Stomach smooth muscle (tissue), 2 donors: Measurements from ENCODE around the gene MFSD6L.

Source experiments
- H3K27ac ChIP-seq: one replicate; pipeline ENCODE4 v1.7.0; 2013; ENCODE audit warnings: mild to moderate bottlenecking, low read length, inconsistent platforms
- H3K27me3 ChIP-seq, 2 donors: one replicate each; pipeline ENCODE4 v1.7.0; 2013; ENCODE audit warnings: low read length in 2 of 2; ENCODE audit not compliant: insufficient read depth in 2 of 2, control insufficient read depth in 1 of 2
- H3K36me3 ChIP-seq, 2 donors: one replicate each; pipeline ENCODE4 v1.7.0; 2013; ENCODE audit warnings: low read length in 2 of 2; ENCODE audit not compliant: control insufficient read depth in 2 of 2, insufficient read depth in 2 of 2
- H3K4me1 ChIP-seq: one replicate; pipeline ENCODE4 v1.7.0; 2013; ENCODE audit warnings: low read length; ENCODE audit not compliant: control insufficient read depth, insufficient read depth
- H3K4me3 ChIP-seq, 2 donors: one replicate each; pipeline ENCODE4 v1.7.0; 2013; ENCODE audit warnings: low read length in 2 of 2
- H3K9ac ChIP-seq, 2 donors: one replicate each; pipeline ENCODE4 v1.7.0; 2013; ENCODE audit warnings: low read length in 2 of 2, mild to moderate bottlenecking in 1 of 2
- H3K9me3 ChIP-seq, 2 donors: one replicate each; pipeline ENCODE4 v1.7.0; 2013; ENCODE audit warnings: low read length in 2 of 2; ENCODE audit not compliant: control insufficient read depth in 2 of 2
- donor health status: healthy.
- donor health status: Pancreatic carcinoma.

MFSD6L gene

GRCh38 chr17:8801135-8801840, 2.1 kb upstream of the MFSD6L start:
- no peaks in the 10 kb centered on the region for H3K4me1 ChIP-seq
- no peak overlapping the region for H3K4me3 ChIP-seq
- H3K9me3 ChIP-seq: no peaks in the 10 kb centered on the region
- H3K27ac ChIP-seq: no peak overlapping the region
- peaks cover 10 to 27% of the 10 kb centered on the region in 2 donors for H3K27me3 ChIP-seq
- H3K9ac ChIP-seq: no peak overlapping the region
- no peaks in the 10 kb centered on the region for H3K36me3 ChIP-seq

- Histone ChIP-seq H3K9me3 (no peaks in the 10 kb centered on the region), H3K27me3 (peaks cover 10 to 27% of the 10 kb centered on the region in 2 donors), H3K27ac (no peak overlapping the region), H3K4me1 (no peaks in the 10 kb centered on the region), H3K9ac (no peak overlapping the region), H3K4me3 (no peak overlapping the region), H3K36me3 (no peaks in the 10 kb centered on the region)
These were observed 1.5 kb upstream of the MFSD6L start for GRCh38 chr17:8800656-8801055.

DNA sequence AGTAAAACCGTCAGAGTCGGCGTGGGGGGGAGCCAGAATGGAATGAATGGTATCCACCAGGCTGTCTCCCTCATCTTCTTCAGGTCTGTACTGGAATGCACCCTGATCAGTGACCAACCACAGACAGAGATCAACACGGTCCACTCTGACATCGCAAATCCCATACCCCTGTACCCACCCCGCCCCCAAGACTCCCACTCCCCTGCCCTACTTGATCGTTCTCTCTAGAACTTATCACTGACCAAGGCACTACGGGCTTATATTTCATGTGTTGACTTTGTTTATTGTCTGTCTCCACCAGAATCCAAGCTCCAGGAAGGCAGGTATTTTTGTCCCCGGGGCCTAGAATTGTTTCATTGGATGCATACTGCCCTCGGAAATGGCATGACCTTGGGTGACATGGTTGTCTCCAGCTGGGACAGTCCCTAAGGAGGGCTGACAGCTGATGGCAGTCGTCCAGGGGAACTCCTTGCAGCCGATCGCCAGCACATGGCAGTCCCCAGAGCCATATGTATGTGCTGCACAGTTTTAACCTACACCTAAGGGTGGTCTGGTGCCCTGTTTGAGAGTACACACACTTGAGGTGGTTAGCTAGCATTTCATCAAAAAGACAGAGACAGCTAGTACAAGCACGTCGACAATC, 526 bp upstream of the MFSD6L start:
- Histone ChIP-seq H3K27ac (no peak overlapping the region), H3K4me3 (no peak overlapping the region)

GRCh38 chr17:8798176-8798845, 854 bp downstream of the MFSD6L start:
- no peak overlapping the region for H3K27ac ChIP-seq
- H3K4me1 ChIP-seq: no peaks in the 10 kb centered on the region
- H3K9ac ChIP-seq: no peak overlapping the region
- peaks cover 10 to 22% of the 10 kb centered on the region in 2 donors for H3K27me3 ChIP-seq
- H3K36me3 ChIP-seq: no peaks in the 10 kb centered on the region
- H3K4me3 ChIP-seq: no peak overlapping the region
- H3K9me3 ChIP-seq: no peaks in the 10 kb centered on the region

More for the DNA sequence above, 526 bp upstream of the MFSD6L start:
- Histone ChIP-seq H3K9me3 (no peaks in the 10 kb centered on the region), H3K4me1 (no peaks in the 10 kb centered on the region), H3K27me3 (peaks cover 10 to 27% of the 10 kb centered on the region in 2 donors), H3K36me3 (no peaks in the 10 kb centered on the region), H3K9ac (no peak overlapping the region)

DNA sequence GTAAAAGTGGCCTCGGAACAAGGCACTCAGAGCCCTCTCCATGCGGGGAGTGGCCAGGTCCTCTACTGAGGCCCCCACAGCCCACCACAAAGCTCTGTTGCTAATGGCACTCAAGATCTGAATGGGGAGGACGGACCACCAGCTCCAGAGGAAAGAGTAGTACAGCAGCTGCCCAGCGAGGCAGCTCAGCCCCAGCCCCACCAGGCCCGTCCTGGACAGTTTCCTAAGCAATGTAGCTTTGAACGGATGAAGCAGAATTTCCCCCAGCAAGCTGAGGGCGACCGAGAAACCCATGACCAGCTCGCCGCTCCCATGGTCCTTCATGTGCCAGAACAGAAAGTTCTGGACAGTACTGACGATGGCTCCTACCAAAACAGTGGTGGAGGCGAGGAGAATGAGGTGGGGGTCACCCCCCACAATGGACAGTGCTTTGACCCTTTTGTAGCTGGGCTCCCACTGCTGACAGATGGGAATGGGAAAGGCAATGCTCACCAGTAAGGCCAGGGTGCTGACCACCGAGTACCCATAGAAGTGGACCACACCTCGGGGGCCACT, 1.5 kb downstream of the MFSD6L start:
- Histone ChIP-seq H3K9me3 (no peaks in the 10 kb centered on the region), H3K4me1 (no peaks in the 10 kb centered on the region), H3K27ac (no peak overlapping the region), H3K4me3 (no peak overlapping the region), H3K36me3 (no peaks in the 10 kb centered on the region), H3K9ac (no peak overlapping the region), H3K27me3 (peaks cover 10 to 22% of the 10 kb centered on the region in 2 donors)

DNA sequence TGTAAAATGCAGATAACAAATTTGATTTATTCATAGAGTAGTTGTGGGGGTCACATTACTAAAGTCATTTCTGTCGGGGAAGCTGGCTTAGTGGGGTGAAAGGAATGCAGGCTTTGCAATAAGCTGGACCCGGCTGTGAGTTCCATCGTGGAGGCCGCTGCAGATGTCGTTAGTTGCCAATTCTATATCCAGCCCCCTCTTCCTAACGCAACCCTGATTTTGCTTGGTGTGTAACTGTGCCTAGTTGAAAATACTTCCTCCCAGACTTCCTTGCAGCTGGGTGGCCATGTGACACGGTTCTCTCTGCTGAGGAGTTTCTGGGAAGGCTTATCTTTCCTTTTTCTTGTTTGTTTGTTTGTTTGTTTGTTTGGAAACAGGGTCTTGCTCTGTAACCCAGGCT, 4.5 kb downstream of the MFSD6L start:
- Histone ChIP-seq H3K27me3 (peaks cover 8 to 15% of the 10 kb centered on the region in 2 donors), H3K9me3 (peaks cover 4 to 9% of the 10 kb centered on the region in 2 donors), H3K4me1 (no peaks in the 10 kb centered on the region), H3K4me3 (no peak overlapping the region), H3K27ac (no peak overlapping the region), H3K36me3 (no peaks in the 10 kb centered on the region), H3K9ac (no peak overlapping the region)

DNA sequence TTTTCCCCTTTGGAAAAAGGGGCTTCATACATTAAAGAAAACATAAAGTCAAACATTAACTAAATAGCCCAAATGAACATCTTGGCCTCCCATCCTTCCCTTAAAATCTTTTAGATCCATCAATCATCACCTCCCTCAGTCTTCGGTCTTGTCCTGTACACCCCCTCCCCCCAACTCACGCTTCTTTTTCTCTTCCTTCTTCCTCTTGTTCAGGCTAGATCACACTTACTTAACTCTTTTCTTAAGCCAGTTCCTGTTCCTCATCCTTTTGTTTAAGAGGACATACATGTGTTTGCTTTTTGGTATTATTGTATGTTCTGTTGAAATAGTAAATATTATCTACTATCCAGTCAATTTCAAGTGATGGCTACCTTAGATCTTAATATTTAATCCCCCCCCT, 5.5 kb downstream of the MFSD6L start:
- Histone ChIP-seq H3K9ac (no peak overlapping the region), H3K4me1 (no peaks in the 10 kb centered on the region), H3K27me3 (peaks cover 5 to 7% of the 10 kb centered on the region in 2 donors), H3K27ac (no peak overlapping the region), H3K4me3 (no peak overlapping the region), H3K36me3 (no peaks in the 10 kb centered on the region), H3K9me3 (peaks cover 4 to 9% of the 10 kb centered on the region in 2 donors)

GRCh38 chr17:8792646-8793045, 6.5 kb downstream of the MFSD6L start:
- H3K4me3 ChIP-seq: no peak overlapping the region
- H3K27me3 ChIP-seq: peaks cover 0 to 1% of the 10 kb centered on the region in 2 donors
- H3K9ac ChIP-seq: no peak overlapping the region
- H3K4me1 ChIP-seq: no peaks in the 10 kb centered on the region
- peaks cover 4 to 9% of the 10 kb centered on the region in 2 donors for H3K9me3 ChIP-seq
- no peak overlapping the region for H3K27ac ChIP-seq
- H3K36me3 ChIP-seq: no peaks in the 10 kb centered on the region

DNA sequence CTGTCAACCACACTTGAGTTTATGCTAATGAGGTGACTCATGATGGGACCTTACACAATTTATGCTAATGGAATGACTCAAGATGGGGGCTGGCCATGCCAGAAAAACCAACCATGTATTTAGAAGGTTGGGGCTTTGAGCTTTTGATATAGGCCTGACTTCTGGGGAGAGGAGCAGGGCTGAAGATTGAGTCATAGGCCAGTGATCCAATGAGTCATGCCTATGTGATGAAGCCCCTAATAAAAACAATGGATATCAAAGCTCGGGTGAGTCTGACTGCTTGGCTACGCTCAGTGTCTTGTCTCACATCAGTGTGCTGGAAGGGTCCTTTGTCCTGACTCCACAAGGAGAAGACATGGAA, 7.3 kb downstream of the MFSD6L start:
- H3K4me1 ChIP-seq: no peaks in the 10 kb centered on the region
- peaks cover 4 to 9% of the 10 kb centered on the region in 2 donors for H3K9me3 ChIP-seq
- H3K9ac ChIP-seq: no peak overlapping the region
- no peaks in the 10 kb centered on the region for H3K36me3 ChIP-seq
- no peak overlapping the region for H3K4me3 ChIP-seq
- no peak overlapping the region for H3K27ac ChIP-seq
- no peaks in the 10 kb centered on the region for H3K27me3 ChIP-seq

GRCh38 chr17:8791248-8791909, 7.8 kb downstream of the MFSD6L start:
- Histone ChIP-seq H3K36me3 (no peaks in the 10 kb centered on the region), H3K4me1 (no peaks in the 10 kb centered on the region), H3K4me3 (no peak overlapping the region), H3K9me3 (peaks cover 4 to 9% of the 10 kb centered on the region in 2 donors), H3K9ac (no peak overlapping the region), H3K27ac (no peak overlapping the region), H3K27me3 (no peaks in the 10 kb centered on the region)
